Spleen (tissue), 11 donors: ENCODE data around the gene EGFLAM. TPM values are rescaled to one million over a fixed set of nuclear protein-coding genes. Genes with fewer than 3 reads are reported as not detected.

Experiments
- DNase-seq: peaks from one replicate; pipeline ENCODE4 v3.0.0-alpha.2; 2020
- H3K27ac ChIP-seq, 8 donors: fragments of 200-600 bp; sonication (generic) in 7 of 8; 1 replicate in 4 of 8; 2 replicates in 4 of 8; pipeline versions ENCODE4 v1.5.0 to v1.8.0; 2016 to 2021; ENCODE audit warnings: inconsistent platforms in 4 of 8, mild to moderate bottlenecking in 4 of 8, moderate library complexity in 1 of 8
- H3K27me3 ChIP-seq, 7 donors: fragments of 200-600 bp; sonication (generic) in 6 of 7; replicated peaks in 1 of 7; 1 replicate in 4 of 7; 2 replicates in 3 of 7; pipeline versions ENCODE4 v1.5.0 to v1.8.0; 2016 to 2021; ENCODE audit warnings: inconsistent platforms in 3 of 7, mild to moderate bottlenecking in 1 of 7
- H3K36me3 ChIP-seq, 6 donors: fragments of 200-600 bp; sonication (generic) in 5 of 6; 1 replicate in 4 of 6; 2 replicates in 2 of 6; pipeline versions ENCODE4 v1.5.0 to v1.8.0; 2016 to 2021; ENCODE audit warnings: inconsistent platforms in 2 of 6
- H3K4me1 ChIP-seq, 6 donors: fragments of 200-600 bp; sonication (generic) in 5 of 6; 1 replicate in 3 of 6; 2 replicates in 3 of 6; pipeline versions ENCODE4 v1.5.0 to v1.8.0; 2016 to 2021; ENCODE audit warnings: inconsistent platforms in 3 of 6
- H3K4me3 ChIP-seq, 8 donors: fragments of 200-600 bp; sonication (generic) in 7 of 8; 1 replicate in 4 of 8; 2 replicates in 4 of 8; pipeline versions ENCODE4 v1.5.0 to v1.8.0; 2016 to 2021; ENCODE audit warnings: inconsistent platforms in 4 of 8, mild to moderate bottlenecking in 4 of 8, moderate library complexity in 2 of 8
- H3K9me3 ChIP-seq, 8 donors: fragments of 200-600 bp; sonication (generic) in 7 of 8; 1 replicate in 4 of 8; 2 replicates in 4 of 8; pipeline versions ENCODE4 v1.5.0 to v1.8.0; 2016 to 2021; ENCODE audit warnings: inconsistent platforms in 4 of 8
- POLR2A ChIP-seq, 3 donors: fragments of 450-650 bp; IDR thresholded peaks; one replicate each; pipeline ENCODE4 v1.5.1; 2017; ENCODE audit warnings: antibody characterized with exemption in 3 of 3, mild to moderate bottlenecking in 1 of 3
- POLR2AphosphoS5 ChIP-seq, 3 donors: sonication (generic); formaldehyde crosslinking; IDR thresholded peaks; one replicate each; pipeline ENCODE4 v1.5.1; 2017; ENCODE audit warnings: antibody characterized with exemption in 3 of 3
- WGBS, 5 donors: extraction: QIAGEN DNeasy Blood & Tissue Kit in 3 of 5; methylation state at CpG; one replicate each; pipeline versions ENCODE4 v1.1.5 to v1.1.7; 2013 to 2018; 5-methylcytosine and 5-hydroxymethylcytosine counted together
- intact Hi-C: fragments of 100-400 bp; cut with DNase I; formaldehyde crosslinking; loops from one replicate; pipeline ENCODE4 v1.15.0; 2023; ENCODE audit warnings: low total_unique reads
- polyA plus RNA-seq, 3 donors: library from polyadenylated mRNA; stranded (reverse); fragments of 200-250 nt; gene quantifications; one replicate each; pipeline ENCODE4 v1.2.1, GENCODE V29; 2013
- total RNA-seq, 7 donors: library from RNA; depleted of rRNA in 3 of 7; stranded (reverse); fragments of >200 nt in 3 of 7; fragmentation: NEBNext Ultra II Directional in 4 of 7; extraction: Animal tissue kit (Norgen Biotek cat#: 25700) in 4 of 7; gene quantifications; one replicate each; pipeline versions ENCODE4 v1.1.0 to v1.2.1, GENCODE V29; 2016 to 2021
- TF ChIP-seq, protein P1 (sequence below), 11 experiments: fragments of 200-600 bp in 7 of 11; fragments of 450-650 bp in 4 of 11; sonication (generic) in 4 of 11; IDR thresholded peaks in 8 of 11; conservative IDR thresholded peaks in 3 of 11; 1 replicate in 7 of 11; 2 replicates in 4 of 11; pipeline versions ENCODE4 v1.4.0 to v1.8.0; 2016 to 2021; ENCODE audit warnings: antibody characterized with exemption in 11 of 11, inconsistent platforms in 4 of 11, mild to moderate bottlenecking in 1 of 11
- donor health status: healthy with polysubstance abuse.
- donor health status: DM: no; HTN: no; CAD: no; lungs with moderate emphysema.
- donor health status: DM: no; HTN: no; CAD: no.
- donor health status: Bipolar disorder and iron deficiency.
- donor health status: healthy.
- donor health status: DM: no; HTN: no; CAD: no.
- donor health status: DM: yes; HTN: yes; CAD: no.

The EGFLAM gene
- total and polyA plus RNA-seq, 10 donors = 6.0 to 16.8 (median 10.9) TPM

DNA sequence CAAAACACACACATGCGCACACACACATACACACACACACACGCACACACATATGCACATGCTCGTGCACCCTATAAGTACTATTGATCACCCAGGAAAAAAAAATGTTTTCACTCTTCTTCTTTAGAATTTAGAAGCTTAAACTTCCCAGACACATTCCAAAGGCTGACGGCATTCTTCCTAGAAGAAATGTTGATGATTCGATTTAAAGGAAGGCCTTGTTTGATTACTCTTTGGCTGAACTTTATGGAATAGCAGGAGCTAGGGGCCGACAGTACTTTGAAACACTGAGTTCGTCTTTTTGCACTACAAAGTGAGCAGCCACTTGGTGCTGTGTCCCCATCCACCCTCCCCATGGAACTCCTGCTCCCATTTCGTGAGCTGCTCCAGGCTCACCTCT, 113.2 kb downstream of the EGFLAM start:
- TF ChIP-seq POLR2A (IDR thresholded peaks at IDR 0.05) = no peak
- TF ChIP-seq, protein P1, sequence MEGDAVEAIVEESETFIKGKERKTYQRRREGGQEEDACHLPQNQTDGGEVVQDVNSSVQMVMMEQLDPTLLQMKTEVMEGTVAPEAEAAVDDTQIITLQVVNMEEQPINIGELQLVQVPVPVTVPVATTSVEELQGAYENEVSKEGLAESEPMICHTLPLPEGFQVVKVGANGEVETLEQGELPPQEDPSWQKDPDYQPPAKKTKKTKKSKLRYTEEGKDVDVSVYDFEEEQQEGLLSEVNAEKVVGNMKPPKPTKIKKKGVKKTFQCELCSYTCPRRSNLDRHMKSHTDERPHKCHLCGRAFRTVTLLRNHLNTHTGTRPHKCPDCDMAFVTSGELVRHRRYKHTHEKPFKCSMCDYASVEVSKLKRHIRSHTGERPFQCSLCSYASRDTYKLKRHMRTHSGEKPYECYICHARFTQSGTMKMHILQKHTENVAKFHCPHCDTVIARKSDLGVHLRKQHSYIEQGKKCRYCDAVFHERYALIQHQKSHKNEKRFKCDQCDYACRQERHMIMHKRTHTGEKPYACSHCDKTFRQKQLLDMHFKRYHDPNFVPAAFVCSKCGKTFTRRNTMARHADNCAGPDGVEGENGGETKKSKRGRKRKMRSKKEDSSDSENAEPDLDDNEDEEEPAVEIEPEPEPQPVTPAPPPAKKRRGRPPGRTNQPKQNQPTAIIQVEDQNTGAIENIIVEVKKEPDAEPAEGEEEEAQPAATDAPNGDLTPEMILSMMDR (IDR thresholded peaks at IDR 0.05 in 8 of 11, conservative IDR thresholded peaks at IDR 0.05 in 3 of 11) = no peak
- no peak for TF ChIP-seq POLR2AphosphoS5 (IDR thresholded peaks at IDR 0.05)
- no peak overlapping the region for H3K4me3 ChIP-seq
- peaks cover 0 to 7% (median 0%) of the 10 kb centered on the region in 7 donors for H3K27me3 ChIP-seq
- intact Hi-C loops = no loop called here
- DNase-seq = no peak
- H3K27ac ChIP-seq = no peak overlapping the region
- no peaks in the 10 kb centered on the region for H3K9me3 ChIP-seq
- H3K36me3 ChIP-seq = no peaks in the 10 kb centered on the region
- peaks cover 0 to 4% (median 0%) of the 10 kb centered on the region in 6 donors for H3K4me1 ChIP-seq
- 83 to 91% (median 87%) methylated on average over 8 of the region's 8 CpGs for WGBS, 5 donors

DNA sequence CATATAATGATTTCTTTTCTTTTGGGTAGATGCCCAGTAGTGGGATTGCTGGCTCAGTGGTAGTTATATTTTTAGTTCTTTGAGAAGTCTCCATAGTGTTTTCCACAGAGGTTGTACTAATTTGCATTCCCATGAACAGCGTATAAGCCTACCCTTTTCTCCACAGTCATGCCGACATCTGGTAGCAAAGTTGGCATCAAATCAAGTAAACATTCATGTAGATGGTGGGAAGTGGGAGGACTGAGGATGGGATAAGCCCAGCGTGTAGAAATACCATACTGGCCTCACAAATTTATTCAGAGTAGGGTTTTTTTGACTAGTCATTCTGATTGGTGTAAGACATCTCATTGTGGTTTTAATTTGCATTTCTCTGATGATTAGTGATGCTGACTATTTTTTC, 115.4 kb downstream of the EGFLAM start:
- 77 to 83% (median 79%) methylated on average over 3 of the region's 3 CpGs for WGBS, 5 donors
- H3K27me3 ChIP-seq = peaks cover 0 to 24% (median 0%) of the 10 kb centered on the region in 7 donors
- H3K4me1 ChIP-seq = no peaks in the 10 kb centered on the region
- no peaks in the 10 kb centered on the region for H3K9me3 ChIP-seq
- intact Hi-C loops = no loop called here
- TF ChIP-seq, protein P1 (IDR thresholded peaks at IDR 0.05 in 8 of 11, conservative IDR thresholded peaks at IDR 0.05 in 3 of 11) = no peak
- TF ChIP-seq POLR2A (IDR thresholded peaks at IDR 0.05) = no peak
- TF ChIP-seq POLR2AphosphoS5 (IDR thresholded peaks at IDR 0.05) = no peak
- no peak overlapping the region for H3K27ac ChIP-seq
- DNase-seq = no peak
- H3K36me3 ChIP-seq = no peaks in the 10 kb centered on the region
- no peak overlapping the region for H3K4me3 ChIP-seq

GRCh38 chr5:38375423-38375822, 117.1 kb downstream of the EGFLAM start:
- no peaks in the 10 kb centered on the region for H3K9me3 ChIP-seq
- DNase-seq = no peak
- H3K4me3 ChIP-seq = no peak overlapping the region
- peaks cover 0 to 40% (median 6%) of the 10 kb centered on the region in 7 donors for H3K27me3 ChIP-seq
- intact Hi-C loops = no loop called here
- H3K4me1 ChIP-seq = no peaks in the 10 kb centered on the region
- TF ChIP-seq POLR2AphosphoS5 (IDR thresholded peaks at IDR 0.05) (no peak), POLR2A (IDR thresholded peaks at IDR 0.05) (no peak)
- TF ChIP-seq, protein P1 (IDR thresholded peaks at IDR 0.05 in 8 of 11, conservative IDR thresholded peaks at IDR 0.05 in 3 of 11) = no peak
- H3K27ac ChIP-seq = no peak overlapping the region
- H3K36me3 ChIP-seq = no peaks in the 10 kb centered on the region
- 54 to 89% (median 70%) methylated on average over 1 of the region's 1 CpG for WGBS, 5 donors

GRCh38 chr5:38376404-38376803, 118.0 kb downstream of the EGFLAM start:
- Histone ChIP-seq H3K9me3 (no peaks in the 10 kb centered on the region), H3K36me3 (no peaks in the 10 kb centered on the region), H3K4me1 (no peaks in the 10 kb centered on the region), H3K27me3 (peaks cover 0 to 48% (median 6%) of the 10 kb centered on the region in 7 donors), H3K27ac (no peak overlapping the region), H3K4me3 (no peak overlapping the region)
- 61 to 72% (median 68%) methylated on average over 2 of the region's 2 CpGs for WGBS, 5 donors
- TF ChIP-seq POLR2A (IDR thresholded peaks at IDR 0.05) (no peak), POLR2AphosphoS5 (IDR thresholded peaks at IDR 0.05) (no peak)
- TF ChIP-seq, protein P1 (IDR thresholded peaks at IDR 0.05 in 8 of 11, conservative IDR thresholded peaks at IDR 0.05 in 3 of 11) = no peak
- intact Hi-C loops = no loop called here
- no peak for DNase-seq
